ENCODE results near the gene ARHGEF28.

ARHGEF28 gene

GRCh38 chr5:73865315-73865714 lies 239.3 kb downstream of the ARHGEF28 start:
- DNase-seq, result no peak

- DNase-seq, result no peak
Measured at GRCh38 chr5:73867345-73868335, 241.6 kb downstream of the ARHGEF28 start.

DNA sequence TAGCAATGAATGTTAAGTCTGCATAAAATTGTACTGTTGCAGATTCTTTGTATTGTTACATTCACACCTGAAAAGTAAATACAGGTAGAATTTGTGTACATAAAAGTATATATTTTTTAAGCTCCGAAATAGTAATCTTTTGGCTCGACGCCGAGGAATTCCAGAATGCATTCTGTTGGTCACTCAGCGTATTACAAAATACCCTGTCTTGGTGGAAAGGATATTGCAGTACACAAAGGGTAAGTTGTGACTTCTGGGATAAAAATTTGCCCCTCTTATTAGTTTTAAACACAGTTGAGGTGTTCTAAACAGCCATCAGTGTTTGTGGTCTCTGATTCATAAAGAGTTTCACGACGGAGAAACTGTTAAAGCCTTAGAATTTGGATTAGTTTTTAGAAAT lies 257.6 kb downstream of the ARHGEF28 start:
- no peak for DNase-seq

DNA sequence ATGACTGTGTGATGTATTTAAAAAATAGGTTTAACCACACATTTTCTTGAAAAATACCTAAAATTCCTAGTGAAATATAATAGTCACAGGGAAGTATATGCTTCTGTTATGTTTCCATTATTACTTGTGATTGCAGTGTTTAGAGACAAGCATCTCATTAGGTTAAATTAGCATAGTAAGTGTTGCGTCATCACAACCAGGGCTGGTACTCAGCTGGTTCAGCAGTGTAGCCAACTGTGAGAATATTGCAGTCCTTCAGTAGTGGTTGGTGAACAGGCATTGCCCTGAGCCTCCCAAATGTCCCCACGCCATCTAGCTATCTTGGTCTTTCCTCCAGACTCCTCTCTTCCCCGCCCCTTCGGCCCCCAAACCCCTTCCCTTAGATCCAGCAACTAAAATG lies 261.7 kb downstream of the ARHGEF28 start:
- no peak for DNase-seq

DNA sequence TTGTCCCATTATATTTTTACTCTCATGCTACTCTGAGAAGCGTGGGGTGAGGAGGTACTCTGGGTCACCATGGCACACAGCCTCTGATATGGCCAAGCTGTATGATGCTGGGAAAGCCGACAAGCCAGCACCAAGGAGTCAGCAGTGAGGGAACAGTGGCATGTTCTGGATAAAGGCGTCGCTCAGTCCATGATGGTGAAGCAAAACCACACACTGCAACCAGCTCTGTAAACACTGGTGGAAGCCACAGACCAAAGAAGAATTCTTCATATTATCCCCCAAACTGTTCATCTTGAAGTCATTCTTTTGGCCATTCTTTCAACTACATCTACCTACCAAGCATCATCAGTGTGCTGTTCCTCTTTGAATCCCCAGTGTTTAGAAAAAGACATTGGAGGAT lies 264.6 kb downstream of the ARHGEF28 start:
- no peak for DNase-seq

DNA sequence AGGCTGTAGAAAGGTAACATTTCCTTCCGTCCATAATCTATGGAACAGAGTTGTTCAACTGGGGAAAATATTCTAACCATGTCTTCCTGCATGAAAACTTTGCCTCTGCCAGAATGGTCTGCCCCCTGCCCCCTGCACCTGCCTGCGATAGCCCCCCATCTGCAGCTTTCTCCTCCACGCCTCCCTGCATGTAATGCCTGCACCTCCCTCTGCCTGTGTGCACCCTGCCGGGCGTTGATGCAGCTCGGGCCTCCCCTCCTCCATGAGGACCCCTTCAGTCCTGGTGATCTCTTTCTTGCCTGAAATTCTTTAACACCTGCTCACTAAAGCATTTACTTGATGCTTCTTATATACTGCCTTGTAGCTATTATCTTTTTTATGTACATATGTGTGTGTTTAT lies 266.2 kb downstream of the ARHGEF28 start:
- DNase-seq, result no peak

DNA sequence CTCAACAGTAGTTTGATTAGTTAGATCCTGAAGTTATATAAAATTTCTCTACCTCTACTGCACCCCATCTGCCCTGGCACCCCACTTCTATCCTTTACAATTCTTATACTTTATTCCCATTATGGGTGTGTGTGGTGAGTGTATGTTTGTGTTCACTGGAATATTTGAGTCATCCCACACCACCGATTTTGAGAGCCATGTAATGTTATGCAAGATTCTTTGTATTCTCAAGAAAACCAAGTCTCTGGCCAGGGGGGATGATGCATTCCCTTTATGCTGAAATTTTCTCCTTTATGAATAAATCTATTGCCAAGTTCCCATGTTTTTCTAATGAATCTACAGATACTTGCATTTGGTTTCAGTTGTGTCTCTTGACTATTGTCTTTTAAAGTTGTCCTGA lies 266.8 kb downstream of the ARHGEF28 start:
- no peak for DNase-seq

DNA sequence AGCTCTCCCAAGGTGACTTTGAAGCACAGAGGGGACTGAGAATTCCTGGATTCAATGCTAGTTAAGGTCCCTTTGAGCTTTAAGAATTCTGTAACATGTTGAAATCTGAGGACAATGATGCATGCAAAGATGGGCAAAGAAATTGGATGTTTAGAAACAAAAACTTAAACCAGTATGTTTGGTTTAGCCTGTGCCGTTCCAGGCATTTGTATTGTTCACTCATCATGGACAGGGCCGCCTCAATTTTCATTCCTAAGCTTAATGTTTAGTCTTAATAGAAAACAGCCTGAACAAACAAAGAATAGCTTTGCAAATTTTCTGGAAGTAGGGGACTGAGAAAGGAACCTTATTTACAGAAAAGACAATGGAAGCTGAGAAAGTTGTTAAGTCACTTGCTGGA lies 267.8 kb downstream of the ARHGEF28 start:
- no peak for DNase-seq

GRCh38 chr5:73894860-73895259 lies 268.9 kb downstream of the ARHGEF28 start:
- no peak for DNase-seq

GRCh38 chr5:73895471-73895870 lies 269.5 kb downstream of the ARHGEF28 start:
- DNase-seq, result no peak

DNA sequence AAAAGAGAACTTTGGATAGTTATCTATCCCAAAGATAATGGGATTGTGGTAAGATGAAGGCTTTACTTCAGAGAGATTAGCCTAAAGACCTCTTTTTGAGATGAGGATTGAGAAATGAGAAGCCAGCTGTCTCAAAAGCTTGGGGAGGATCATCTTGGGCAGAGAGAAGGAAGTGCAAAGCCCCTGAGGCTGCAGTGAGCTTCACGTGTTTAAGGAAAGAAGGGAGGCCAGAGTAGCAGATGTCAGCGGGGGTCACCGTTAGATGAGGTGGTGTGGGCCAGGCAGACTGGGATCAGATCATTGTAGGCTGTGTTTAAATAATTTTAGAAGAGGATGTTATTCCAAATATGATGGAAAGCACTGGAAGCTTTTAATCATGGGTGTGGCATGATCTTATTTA lies 270.1 kb downstream of the ARHGEF28 start:
- DNase-seq, result no peak

DNA sequence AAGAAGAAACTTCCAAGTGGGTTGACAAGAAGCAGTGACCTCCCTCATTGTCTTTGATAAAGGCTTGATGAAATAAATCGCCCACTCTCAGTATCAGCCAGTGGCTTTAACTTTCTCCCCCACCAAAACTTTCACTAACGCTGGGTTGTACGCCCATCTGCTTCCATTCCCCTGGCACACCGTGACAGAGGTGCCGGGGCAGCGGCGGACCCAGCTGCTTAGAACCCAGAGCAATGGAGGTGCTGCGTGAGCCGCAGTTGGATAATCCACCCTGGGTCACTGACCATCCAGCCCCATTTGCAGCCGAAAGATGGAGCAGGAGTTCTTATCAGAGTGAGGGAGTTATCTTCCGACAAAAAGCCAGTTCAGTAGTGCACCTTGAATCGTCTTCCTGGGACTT lies 270.7 kb downstream of the ARHGEF28 start:
- DNase-seq, result no peak

GRCh38 chr5:73897893-73898292 lies 271.9 kb downstream of the ARHGEF28 start:
- no peak for DNase-seq

DNA sequence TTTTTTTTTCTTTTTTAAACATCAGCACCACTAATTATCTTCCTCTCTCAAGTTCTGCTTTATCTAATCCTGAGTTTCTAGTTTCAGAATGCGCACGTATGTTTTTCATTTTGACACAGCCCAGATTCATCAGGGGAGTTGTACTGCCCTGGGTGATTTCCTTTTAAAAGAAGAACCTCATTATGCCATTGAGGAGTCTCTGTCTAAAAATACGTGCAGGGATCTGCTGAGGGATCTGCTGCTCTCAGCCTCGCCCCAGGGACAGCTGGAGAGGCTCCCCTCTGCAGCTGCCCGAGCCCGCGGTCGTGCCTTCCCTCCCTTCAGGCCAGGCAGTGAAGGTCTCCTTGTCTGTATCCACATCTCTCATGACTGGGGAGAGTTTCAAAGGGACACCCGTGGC lies 273.1 kb downstream of the ARHGEF28 start:
- DNase-seq, result no peak

DNA sequence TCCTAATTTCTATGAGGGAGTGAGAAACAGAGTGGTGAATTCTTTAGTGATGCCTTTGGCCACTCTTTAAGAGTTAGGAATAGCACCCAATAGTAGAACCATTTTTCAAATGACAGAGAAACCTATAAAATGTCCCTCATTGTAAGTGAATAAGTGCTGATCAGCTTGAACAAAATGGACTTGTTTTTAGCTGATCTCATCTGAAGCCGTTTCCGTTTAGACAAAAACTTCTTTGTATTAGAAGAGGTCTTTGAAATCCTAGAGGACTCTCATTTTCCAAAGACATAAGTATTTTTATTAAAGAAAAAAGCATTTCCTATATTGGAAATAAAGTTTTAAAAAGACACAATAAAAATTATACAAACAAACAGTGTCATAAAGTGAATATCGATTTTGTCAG lies 273.9 kb downstream of the ARHGEF28 start:
- DNase-seq, result no peak

DNA sequence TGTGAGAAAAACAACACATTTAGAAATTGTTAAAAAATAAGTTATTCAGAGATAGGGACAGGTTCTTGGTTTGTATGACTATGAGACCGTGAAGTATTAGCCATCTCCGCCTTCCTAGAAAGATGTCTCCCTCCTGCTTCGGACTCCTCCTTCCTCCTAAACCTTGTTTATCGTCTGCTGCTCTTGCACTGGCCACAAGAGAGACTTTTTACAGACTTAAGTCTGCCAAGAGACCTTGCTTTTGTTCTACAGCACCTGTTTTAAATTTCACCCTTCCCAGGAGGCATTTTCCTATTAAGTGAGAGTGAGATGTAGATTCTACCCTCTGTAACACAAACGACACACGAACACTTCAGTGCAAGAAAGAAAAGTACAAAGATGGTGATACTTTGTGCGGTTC lies 274.6 kb downstream of the ARHGEF28 start:
- DNase-seq, result no peak

GRCh38 chr5:73901043-73901442 lies 275.0 kb downstream of the ARHGEF28 start:
- DNase-seq, result no peak

DNA sequence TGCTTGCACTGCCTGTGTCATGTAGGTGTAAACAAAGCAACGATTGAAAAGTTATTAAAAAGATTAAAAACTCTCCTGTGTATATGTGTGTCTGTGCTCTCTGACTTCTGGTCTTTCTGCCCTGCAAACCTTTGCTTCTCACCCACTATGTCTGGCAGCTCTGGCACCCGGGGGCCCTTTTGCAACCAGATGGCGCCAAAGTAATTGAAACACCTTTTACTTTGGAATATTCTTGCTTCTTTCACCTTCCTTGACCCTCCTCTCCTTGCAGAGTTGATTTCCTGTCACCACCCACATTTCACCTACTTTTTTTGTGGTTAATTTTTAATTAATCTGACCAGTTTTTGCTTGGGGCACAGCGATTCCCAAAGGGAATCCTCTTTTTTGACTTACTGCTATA lies 275.5 kb downstream of the ARHGEF28 start:
- no peak for DNase-seq

GRCh38 chr5:73902327-73903051 lies 276.5 kb downstream of the ARHGEF28 start:
- DNase-seq, result no peak

- no peak for DNase-seq
Measured at GRCh38 chr5:73903169-73903568, 277.2 kb downstream of the ARHGEF28 start.

GRCh38 chr5:73906277-73906676 lies 280.3 kb downstream of the ARHGEF28 start:
- no peak for DNase-seq

DNA sequence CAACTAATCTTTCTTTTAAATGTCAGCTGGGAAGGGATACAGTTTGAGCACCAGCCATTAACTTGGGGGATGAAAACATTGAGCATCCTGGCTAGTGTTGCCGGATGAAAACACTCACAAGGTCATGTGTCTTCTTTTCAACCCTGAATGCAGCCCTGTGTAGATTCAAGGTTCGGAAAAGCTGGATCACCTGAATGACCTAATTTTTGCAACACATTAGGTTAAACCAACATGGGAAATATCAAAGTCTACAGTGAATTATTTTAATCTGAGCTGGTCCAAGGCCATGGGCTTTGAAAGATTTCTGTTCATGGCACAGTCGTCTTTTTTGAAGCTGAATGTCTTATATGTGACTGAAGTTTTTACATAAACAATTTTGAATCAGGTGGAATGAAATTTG lies 281.2 kb downstream of the ARHGEF28 start:
- no peak for DNase-seq

DNA sequence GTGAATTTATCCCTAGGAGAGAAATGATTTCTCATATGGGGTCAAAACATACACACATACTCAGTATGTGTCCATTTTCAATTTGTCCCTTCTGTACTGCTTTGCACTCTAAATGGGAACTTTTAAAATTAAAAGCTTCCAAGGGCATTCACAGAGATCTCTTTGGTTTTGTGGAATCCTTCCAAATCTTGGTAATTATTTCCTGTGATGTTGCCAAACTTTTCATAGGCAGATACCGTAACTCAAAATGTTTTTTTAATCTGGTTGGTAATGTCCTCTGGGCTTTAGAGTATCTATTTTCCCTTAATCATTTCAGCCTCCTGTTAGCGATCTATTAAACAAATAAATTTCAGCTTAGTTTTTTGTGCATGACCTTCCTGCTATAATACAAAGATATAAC lies 282.4 kb downstream of the ARHGEF28 start:
- no peak for DNase-seq

GRCh38 chr5:73908846-73909245 lies 282.9 kb downstream of the ARHGEF28 start:
- no peak for DNase-seq

All from NCI-H226 (cell line).